DMS79 treated with DMSO at 0.1 percent for 48 hours (cell line): ENCODE measurements around the gene QSOX2.

ENCODE experiments used
- DNase-seq: peaks from one replicate; lab custom pipeline; 2025; lab: John Stamatoyannopoulos, UW

QSOX2 gene

DNA sequence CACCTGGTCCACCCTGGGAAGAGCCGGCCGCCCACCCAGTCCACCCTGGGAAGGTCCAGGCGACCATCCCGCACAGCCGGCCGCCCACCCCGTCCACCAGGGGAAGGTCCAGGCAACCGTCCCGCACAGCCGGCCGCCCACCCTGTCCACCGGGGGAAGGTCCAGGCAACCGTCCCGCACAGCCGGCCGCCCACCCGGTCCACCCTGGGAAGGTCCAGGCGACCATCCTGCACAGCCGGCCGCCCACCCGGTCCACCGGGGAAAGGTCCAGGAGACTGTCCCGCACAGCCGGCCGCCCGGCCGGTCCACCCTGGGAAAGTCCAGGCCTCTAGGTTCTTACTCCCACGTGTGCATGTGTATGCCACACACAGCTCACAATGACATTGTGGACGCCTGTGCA is 6.7 kb upstream of the QSOX2 start:
- DNase-seq: no peak

DNA sequence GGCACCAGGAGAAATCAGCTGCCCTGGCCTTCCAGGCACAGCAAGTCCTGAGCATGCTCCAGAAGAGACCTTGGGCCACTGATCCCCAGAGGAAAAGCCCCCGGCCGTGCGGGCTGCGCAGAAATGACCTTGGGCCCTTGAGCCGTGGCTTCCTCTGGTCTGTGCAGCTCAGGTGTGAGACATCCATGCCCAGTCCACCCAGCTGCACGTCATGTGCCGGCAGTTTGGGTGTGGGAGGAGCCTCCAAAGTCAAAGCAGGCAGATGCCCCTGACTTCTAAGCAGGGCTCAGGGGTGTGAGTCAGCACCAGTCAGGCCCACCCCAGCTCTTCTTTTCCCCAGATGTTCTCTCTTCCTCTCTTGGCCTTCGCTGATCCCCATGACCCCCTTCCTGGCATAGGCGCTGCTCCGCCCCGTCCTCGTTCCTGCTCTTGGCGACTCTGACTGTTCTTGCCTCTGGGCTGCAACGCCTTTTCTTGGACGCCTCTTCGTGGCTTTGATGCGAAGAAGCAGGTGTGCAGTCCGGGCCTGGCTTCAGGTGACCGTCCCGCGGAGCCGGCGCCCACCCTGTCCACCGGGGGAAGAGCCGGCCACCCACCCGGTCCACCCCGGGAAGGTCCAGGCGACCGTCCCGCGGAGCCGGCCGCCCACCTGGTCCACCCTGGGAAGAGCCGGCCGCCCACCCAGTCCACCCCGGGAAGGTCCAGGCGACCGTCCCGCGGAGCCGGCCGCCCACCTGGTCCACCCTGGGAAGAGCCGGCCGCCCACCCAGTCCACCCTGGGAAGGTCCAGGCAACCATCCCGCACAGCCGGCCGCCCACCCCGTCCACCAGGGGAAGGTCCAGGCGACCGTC is 5.9 kb upstream of the QSOX2 start:
- no peak for DNase-seq

DNA sequence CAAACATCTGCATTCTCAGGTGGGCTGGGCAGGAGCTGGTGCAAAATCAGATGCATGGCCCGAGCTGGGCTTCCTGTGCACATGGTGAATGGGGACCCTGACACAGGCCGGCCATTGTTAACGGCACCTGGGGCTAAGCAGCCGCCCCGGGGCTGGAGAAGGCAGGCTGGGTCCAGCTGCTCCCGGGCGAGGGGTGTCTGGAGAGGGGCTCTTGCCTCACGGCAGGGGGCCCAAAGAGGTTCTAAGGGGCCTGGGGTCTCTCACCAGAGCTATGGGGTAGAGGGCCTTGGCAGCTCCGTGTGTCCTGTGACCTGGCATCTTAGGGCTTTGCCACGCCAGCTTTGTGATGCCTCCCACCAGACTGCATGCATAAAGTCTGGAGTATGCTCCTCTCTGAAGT is 5.1 kb upstream of the QSOX2 start:
- no peak for DNase-seq

DNA sequence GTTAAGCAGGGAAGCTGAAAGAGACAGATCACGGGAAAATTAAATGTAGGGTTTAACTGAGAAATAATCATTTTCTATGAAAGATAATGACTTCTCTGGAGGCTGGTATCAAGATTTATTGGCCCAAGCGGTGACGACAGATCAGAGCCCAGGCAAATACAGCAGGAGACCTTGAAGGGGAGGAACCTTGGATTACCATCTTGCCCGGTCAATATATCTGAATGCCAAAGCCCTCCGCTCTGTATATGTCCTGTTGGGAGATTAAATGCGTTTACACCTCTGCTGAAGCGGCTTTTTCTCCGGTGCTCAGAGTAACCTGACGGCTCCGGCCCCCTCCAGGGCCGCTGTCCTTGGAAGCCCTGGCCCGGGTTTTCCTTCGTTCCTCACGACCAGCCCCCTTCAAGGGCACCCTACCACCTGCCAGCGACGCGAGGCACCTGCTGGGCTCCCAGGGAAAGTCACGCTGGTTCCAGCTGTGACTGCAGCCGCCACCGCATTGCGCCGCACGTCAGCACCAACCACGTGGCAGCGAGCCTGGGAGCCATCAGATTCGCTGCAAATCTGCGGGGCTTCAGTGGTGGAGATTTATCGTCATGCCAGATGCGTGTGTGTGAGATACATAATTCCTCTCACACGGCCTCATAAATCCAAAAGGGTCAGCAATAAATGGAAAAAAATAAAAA is 4.4 kb upstream of the QSOX2 start:
- peak; percentile 21 for DNase-seq

DNA sequence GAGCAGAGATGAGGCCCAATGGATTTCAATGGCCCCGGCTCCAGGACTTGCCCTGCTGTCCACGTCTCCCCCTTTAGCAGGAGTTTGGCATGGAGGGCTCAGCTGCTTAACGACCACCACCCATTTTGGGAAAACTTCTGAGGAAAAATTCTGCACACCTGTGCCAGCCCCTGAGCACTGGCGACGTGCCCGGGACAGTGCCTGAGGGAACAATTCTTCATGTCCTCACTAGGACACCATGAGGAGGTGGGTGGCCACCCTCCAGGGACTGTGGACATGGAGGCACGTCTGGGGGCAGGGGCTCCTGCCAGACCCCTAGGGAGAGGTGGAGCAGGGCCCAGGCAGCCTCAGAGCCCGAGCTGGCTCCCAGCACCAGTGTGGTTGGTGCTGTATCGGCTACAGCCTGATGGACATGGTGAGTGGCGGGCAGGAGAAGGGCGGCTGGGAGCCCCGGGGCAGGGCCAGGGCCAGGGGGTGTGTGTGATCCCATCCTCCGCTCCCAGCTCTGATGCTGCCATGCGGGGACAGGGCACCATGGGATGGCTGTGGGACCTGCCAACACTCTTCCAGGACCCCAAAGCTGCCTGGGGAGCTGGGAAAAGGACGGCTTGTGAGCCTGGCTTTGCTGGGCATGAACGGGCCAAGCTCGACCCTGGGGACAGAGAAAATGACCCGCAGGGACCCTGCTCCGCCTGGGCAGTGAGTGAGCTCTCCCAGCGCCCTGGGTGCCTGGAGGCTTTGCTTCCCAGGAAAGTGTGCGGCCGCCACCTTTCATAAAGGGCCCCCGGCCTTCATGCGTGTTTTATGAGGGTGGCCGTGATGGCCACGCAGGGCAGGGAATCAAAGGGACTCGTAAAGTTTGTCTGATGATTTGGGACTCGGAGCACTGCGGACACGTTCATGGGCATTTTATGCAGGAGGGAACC is 3.6 kb upstream of the QSOX2 start:
- DNase-seq: no peak

DNA sequence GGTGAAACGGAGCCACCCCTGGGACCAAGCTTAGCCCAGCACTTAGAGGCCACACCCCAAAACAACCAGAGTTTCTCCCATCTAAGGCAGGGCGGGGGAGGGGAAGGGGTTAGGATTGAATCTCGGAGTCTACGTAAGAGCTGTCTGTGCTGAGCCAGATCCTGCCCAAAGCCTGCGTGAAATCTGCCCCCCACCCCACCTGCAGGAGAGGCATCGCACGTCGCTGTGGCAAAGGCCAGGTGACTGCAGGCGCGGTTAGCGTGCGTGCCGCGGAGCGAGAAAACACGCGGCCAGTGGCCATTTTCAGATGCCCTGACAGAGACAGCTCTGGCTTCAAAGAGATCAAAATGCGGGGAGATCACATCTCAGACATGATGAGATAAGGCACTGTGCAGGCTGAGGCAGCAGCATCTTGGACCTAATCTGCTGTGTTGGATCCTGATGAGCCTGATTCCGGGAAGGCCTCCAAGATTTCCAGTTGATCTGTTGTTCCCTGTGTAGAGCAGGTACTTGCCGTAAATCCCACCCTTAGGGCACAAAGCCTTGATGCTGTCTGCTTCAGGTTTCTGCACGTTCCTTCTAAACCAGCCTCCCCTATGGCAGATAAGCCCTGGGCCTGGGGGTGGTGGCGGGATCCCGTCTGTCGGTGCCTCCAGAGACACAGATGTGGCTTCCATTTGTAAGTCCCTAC is 2.5 kb upstream of the QSOX2 start:
- no peak for DNase-seq

DNA sequence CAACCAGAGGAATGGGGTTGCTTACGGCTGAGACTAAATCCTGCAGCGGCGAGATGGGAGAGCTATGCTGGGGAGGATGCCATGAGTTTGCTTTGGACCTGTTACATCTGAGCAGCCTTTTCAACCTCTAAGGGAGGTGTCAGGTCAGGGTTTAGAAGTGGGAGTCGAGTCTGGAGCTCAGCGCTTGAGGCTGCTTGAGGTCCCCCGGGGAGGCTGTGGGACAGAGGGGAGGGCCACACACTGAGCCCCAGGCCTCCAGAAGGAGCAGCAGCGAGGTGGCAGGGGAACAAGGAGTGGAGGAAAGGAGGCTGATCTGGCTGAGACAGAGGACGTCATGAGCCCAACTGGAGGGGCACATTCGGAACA is 1.9 kb upstream of the QSOX2 start:
- DNase-seq: no peak

DNA sequence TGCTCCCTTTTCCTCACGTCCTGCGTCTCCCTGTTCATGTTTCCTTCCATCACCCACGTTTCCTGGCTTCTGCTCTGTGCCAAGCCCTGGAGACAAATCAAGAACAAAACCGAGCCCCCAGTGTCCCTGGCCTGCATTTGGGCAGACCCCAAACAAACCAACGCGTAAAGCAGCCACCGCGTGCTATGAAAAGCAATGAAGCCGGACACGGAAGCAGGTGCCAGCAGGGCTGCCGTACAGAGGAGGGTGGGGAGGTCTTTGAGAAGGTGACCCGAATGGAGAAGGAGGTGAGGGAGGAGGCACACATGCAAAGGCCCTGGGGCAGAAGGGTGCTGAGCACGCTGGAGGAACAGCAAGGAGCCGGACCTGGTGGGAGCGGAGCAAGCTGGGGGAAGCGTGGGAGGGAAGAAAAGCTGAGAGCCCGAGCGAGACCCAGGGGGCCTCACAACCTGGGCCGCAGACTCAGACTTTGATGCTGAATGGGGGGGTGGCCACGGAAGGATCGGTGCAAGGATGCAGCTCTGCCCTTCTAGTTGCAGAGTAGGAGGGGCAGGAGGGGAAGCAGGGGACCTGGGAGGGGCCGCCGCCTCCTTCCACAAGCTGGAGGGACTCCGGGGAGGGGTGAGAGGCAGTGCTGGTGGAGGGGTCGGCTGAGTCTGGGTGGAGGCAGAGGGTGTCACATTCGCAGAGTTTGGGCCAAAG is 1.4 kb upstream of the QSOX2 start:
- DNase-seq: no peak

DNA sequence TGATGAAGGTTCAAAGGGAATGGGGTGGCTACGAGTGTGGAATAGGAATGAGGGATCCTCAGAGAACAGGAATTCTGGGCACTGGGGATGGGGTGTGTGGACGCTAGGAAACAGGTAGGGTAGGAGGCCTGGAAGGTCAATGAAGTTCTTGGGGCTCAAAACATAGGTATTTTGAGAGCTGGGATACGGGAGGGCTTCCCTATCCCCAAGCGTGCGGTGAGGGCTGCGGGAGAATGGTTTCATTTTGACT is 718 bp downstream of the QSOX2 start:
- no peak for DNase-seq

DNA sequence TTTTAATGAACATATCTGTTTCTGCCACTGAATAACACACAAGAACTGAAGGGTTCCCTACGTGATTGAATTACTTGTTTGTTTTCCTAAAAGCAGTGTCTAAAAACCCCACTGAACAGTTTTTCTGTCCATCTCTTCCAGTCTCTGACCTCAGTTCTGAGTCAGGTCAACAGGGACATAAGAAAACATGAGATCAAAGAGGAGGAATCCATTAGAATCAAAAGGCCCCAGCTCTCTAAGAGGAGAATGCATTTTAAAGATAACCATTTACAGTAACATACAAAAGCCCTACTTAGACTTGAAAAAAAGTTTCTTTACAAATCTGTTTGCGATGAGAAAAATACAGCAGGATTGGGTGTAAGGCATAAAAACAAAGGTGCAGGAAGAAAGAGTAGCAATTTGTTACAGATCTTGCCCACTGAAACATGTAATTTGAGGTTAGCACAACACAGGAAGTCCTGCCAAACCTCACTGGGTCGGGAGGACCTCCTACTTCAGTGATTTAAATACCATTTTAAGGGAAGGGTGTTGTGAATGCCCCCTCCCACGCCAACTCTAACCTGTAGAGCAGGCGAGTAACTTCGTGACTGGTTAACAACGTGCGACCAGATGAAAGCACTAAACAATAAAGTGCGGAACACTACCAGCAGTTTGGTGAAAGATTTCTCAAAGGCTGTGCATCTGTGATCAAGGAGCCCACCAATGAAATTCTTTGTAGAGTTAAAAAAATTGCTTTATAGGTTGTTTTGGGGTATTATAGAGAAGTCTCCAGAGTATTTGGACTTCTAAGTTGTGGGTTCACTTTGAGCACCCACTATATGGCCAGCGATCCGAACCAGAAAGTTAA is 1.3 kb downstream of the QSOX2 start:
- DNase-seq: no peak

DNA sequence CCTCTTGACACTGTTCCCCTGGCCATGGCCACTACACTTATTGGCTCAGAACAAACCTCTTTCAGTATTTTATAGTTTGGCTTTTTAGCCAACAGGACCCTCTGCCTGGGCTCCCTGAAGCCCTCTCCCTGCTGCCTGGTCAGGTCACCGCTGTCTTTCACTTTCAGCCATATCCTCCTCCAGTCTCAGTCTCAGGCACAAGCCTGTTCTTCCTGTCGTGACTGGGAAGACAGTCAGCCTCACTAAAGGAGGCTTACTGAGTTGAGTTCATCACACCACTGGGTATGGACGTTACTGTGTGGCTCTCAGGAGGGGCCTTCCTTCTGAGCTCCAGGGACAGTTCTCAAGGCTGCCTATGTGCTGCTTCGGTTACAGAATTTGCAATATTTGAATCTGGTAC is 2.0 kb downstream of the QSOX2 start:
- no peak for DNase-seq

DNA sequence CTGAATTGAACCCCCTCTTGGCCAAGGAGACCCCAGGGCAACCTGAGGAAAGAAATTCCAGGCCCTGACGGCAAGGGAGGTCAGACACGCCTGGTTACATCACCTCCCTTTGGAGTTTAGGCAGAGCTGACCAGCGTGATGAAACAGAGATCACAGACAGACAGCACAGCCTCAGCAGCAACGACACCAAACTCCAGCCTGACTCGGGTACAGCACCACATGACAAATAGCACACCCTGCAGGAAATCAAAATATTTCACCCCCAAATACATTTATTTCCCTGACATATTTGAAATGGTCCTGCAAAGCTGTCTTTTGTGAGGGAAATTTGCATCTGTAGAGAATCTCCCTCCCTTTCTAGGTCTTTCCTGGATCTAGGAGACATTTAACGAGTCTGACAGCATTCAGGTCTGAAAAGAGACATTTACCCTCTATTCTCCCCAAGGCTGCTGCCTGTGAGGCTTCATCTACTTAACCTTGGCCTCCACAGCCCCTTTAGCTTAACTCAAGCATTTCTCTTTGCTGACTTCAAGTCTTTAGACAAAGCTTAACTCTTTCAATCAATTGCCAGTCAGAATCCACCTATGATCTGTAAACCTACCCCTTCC is 2.6 kb downstream of the QSOX2 start:
- DNase-seq: no peak

DNA sequence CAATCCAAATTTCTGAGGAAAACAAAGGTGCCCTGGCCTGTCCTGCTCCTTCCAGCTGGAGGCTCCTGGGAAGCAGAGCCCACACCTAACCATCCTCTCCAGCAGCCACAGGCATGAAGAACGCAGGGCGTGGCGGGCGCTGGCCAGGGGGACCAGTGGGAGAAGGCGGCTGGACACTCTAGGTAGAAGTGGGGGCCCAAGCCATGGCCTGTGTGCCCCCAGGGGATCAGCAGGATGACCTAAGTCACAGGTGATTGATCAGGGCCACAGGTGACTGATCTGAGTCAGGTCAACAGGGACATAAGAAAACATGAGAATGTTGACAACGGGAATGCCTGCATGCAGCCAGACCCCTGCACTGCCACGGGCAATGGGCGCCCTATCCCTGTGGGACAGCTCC is 3.4 kb downstream of the QSOX2 start:
- no peak for DNase-seq

DNA sequence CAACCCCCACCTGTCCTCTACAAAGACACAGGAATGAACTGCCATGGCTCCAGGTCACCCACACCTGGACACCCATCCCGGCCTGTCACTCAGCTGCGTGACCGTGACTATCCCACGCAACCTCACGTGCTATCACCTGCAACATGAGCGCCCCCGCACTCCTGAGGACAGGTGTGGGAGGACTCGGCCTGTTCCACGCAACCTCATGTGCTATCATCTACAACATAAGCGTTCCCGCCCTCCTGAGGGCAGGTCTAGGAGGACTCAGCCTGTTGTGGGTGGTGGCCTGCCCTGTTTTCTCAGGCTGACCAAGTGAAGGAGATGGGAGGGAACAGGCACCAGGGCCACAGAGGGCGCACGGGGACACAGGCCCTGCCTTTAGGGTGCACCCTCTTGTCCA is 4.1 kb downstream of the QSOX2 start:
- DNase-seq: no peak

DNA sequence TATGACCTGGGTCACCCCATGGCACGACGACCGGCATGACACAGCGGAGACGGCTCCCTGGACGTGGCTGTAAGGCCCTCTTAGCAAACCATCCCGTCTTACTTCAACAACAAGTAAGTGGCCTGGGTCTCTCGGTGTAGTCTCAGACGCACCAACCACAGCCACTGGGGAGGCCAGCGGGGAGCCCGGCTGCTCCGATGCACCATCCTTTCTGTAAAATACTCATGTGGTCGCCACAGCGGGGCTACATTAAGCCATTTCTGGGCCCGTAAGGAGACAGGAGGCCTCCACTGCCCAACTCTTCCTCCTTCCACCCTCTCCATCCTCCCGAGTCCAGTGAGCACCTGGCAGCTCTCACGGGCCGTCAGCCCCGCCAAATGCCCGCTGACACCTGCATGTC is 4.7 kb downstream of the QSOX2 start:
- no peak for DNase-seq

DNA sequence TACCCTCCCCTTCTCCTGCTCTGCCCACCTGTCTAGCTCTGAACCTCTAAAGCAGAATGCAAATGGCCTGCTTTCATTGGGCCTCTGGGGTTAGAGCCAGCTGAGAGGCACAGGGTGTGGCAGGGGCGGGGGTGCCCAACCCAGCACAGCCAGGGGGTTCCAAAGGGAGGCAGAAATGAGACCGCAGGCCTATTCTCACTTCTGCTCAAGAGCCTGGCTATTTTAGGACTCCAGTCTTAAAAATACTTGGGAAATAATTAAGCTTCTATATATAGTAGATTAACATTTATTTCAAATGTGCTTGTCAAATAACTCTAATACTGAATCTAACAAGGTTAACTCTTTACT is 5.7 kb downstream of the QSOX2 start:
- DNase-seq: no peak

DNA sequence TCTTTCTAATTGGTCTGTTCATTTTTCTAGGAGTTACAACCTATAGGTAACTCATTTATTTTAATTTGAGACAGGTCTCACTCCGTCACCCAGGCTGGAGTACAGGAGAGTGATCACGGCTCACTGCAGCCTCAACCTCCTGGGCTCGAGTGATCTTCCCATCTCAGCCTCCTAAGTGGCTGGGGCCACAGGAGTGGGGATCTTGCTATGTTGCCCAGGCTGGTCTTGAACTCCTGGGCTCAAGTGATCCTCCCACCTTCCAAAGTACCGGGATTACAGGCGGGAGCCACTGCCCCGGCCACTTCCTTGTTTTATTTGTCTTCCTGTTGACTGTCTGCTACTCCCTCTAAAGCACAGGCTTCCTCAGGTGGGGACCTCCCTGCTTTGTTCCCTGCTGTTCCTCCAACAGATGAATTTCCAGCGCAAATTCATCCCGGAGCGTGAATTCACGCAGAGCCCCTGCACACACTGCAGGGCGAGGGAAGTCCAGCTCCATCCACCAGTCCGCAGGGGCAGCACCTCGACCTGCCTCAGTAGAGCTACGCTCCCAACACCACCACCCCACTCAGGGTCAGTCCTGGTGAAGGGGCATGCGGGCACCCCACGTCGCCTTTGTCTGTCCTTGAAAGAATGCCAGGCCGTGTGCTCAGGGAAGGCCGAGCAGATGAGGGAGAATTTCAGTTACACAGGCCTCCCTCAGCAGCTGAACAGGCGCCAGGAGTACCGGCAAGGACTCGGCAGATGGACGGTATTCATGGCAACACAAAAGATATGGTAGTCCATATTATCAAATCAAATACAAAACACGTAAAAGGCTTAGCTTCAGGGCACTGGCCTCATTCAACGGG is 6.3 kb downstream of the QSOX2 start:
- no peak for DNase-seq

DNA sequence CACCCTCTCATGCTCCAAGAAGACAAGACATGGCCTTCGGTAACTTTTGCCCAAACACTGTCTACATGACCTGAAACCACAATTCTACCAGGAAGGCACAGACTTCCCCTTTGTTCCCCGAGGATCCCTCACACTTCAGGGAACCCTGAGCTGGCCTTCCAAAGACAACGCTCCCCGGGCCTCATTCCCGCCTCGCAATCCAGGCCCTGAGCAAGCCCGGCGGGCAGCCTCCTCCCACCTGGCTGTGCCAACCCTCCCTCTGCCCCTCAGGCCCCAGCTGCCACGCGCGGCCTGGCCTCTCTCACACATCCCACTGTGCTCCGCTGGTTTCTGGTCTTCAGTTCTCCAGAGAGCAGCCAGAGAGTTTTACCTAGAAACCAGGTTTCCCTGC is 7.3 kb downstream of the QSOX2 start:
- DNase-seq: no peak

DNA sequence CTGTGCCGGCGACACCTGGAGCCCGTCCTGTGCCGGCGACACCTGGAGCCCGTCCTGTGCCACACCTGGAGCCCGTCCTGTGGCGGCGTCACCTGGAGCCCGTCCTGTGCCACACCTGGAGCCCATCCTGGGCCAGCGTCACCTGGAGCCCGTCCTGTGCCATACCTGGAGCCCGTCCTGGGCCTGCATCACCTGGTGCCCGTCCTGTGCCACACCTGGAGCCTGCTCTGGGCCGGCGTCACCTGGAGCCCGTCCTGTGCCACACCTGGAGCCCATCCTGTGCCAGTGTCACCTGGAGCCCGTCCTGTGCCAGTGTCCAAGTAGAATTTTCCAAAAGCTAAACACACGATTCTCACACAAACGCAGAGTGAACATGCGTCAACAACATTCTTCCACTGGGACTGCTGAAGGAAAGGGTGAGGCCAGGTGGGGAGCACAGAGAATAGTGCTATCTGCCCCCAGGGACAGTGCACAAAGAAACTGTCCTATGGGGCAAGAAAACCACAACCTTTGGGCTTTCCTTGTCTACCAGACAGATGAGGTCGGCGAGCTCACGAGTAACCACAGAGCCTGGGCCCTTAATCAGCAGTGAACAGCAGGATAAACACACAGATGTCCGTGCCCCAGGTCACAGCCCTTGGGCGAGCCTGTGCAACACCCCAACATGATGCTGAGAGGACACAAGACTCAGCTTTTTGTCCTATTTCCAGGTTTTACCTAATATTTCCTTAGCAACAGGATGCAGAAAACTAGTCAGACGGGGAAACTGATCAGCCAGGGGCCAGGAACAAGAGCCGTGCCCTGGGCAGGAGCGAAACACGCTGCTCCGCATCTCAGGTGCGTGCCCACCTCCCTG is 7.9 kb downstream of the QSOX2 start:
- DNase-seq: no peak
